Measurements from ENCODE around the gene TUBB2B. TPM values are rescaled to one million over a fixed set of nuclear protein-coding genes. Genes with fewer than 3 reads are reported as not detected.
A peak's percentile ranks its signal among the peaks of the same experiment; 100 is the strongest.

Gene TUBB2B
- total RNA-seq, 2 donors from 2014 or later, result 2.2 to 2.4 TPM

- TF ChIP-seq, protein P1, sequence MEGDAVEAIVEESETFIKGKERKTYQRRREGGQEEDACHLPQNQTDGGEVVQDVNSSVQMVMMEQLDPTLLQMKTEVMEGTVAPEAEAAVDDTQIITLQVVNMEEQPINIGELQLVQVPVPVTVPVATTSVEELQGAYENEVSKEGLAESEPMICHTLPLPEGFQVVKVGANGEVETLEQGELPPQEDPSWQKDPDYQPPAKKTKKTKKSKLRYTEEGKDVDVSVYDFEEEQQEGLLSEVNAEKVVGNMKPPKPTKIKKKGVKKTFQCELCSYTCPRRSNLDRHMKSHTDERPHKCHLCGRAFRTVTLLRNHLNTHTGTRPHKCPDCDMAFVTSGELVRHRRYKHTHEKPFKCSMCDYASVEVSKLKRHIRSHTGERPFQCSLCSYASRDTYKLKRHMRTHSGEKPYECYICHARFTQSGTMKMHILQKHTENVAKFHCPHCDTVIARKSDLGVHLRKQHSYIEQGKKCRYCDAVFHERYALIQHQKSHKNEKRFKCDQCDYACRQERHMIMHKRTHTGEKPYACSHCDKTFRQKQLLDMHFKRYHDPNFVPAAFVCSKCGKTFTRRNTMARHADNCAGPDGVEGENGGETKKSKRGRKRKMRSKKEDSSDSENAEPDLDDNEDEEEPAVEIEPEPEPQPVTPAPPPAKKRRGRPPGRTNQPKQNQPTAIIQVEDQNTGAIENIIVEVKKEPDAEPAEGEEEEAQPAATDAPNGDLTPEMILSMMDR (IDR thresholded peaks at IDR 0.05), result no peak
- H3K36me3 ChIP-seq, result no peaks in the 10 kb centered on the region
- no peak overlapping the region for H3K4me3 ChIP-seq
- DNase-seq (ENCODE audit: low spot score), result no peak
- H3K27ac ChIP-seq, result no peak overlapping the region
- peaks cover 0 to 27% of the 10 kb centered on the region in 2 donors for H3K4me1 ChIP-seq
- peaks cover 11 to 13% of the 10 kb centered on the region in 2 donors for H3K27me3 ChIP-seq
- H3K9me3 ChIP-seq, result no peaks in the 10 kb centered on the region
Measured at GRCh38 chr6:3233904-3234303, 6.5 kb upstream of the TUBB2B start.

- no peaks in the 10 kb centered on the region for H3K9me3 ChIP-seq
- H3K36me3 ChIP-seq, result no peaks in the 10 kb centered on the region
- no peak for DNase-seq (ENCODE audit: low spot score)
- H3K27me3 ChIP-seq, result peaks cover 11 to 19% of the 10 kb centered on the region in 2 donors
- peaks cover 0 to 33% of the 10 kb centered on the region in 2 donors for H3K4me1 ChIP-seq
- TF ChIP-seq, protein P1 (IDR thresholded peaks at IDR 0.05), result no peak
- H3K4me3 ChIP-seq, result no peak overlapping the region
- no peak overlapping the region for H3K27ac ChIP-seq
Measured at GRCh38 chr6:3233321-3233720, 5.9 kb upstream of the TUBB2B start.

- Histone ChIP-seq H3K4me3 (peak overlapping the region; percentile 49 to 61), H3K27me3 (peaks cover 14 to 28% of the 10 kb centered on the region in 2 donors), H3K4me1 (peaks cover 0 to 43% of the 10 kb centered on the region in 2 donors), H3K27ac (peak overlapping the region in 1 of 2 donors; percentile 79), H3K36me3 (no peaks in the 10 kb centered on the region), H3K9me3 (no peaks in the 10 kb centered on the region)
- TF ChIP-seq, protein P1 (IDR thresholded peaks at IDR 0.05), result no peak
- no peak for DNase-seq (ENCODE audit: low spot score)
Measured at GRCh38 chr6:3232017-3232945, 4.8 kb upstream of the TUBB2B start.

- H3K27ac ChIP-seq, result peak overlapping the region; percentile 66 to 79
- peaks cover 0 to 51% of the 10 kb centered on the region in 2 donors for H3K4me1 ChIP-seq
- peaks cover 14 to 28% of the 10 kb centered on the region in 2 donors for H3K27me3 ChIP-seq
Measured at GRCh38 chr6:3231247-3232016, 4.0 kb upstream of the TUBB2B start.

DNA sequence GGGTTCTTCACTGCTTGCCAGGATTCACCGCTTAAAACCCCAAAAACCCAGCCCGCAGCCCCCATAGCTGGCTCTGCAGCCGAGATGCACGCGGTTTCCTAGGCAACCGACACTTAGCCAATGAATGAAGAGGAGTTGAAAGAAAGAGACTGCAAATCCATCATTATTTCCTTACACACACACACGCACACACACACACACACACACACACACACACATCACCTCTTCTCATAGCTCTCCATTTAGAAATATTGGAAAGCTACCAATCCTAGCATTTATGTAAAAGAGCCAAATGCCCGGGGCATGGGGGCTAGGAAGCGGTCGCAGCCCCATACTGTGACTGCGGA, 3.4 kb upstream of the TUBB2B start:
- no peaks in the 10 kb centered on the region for H3K9me3 ChIP-seq
- H3K4me1 ChIP-seq, result peaks cover 0 to 51% of the 10 kb centered on the region in 2 donors
- DNase-seq (ENCODE audit: low spot score), result no peak
- H3K4me3 ChIP-seq, result peak overlapping the region; percentile 49 to 61
- TF ChIP-seq, protein P1 (IDR thresholded peaks at IDR 0.05), result no peak
- peaks cover 14 to 28% of the 10 kb centered on the region in 2 donors for H3K27me3 ChIP-seq
- no peaks in the 10 kb centered on the region for H3K36me3 ChIP-seq
- peak overlapping the region; percentile 66 to 79 for H3K27ac ChIP-seq

More at GRCh38 chr6:3231247-3232016, 4.0 kb upstream of the TUBB2B start:
- Histone ChIP-seq H3K9me3 (no peaks in the 10 kb centered on the region), H3K36me3 (no peaks in the 10 kb centered on the region), H3K4me3 (peak overlapping the region; percentile 49 to 61)
- TF ChIP-seq, protein P1 (IDR thresholded peaks at IDR 0.05), result no peak
- DNase-seq (ENCODE audit: low spot score), result peak; percentile 79
